H1 (cell line): ENCODE measurements around the gene TLR5. TPM values are rescaled to one million over a fixed set of nuclear protein-coding genes. Genes with fewer than 3 reads are reported as not detected.

Source experiments
- CTCF ChIA-PET: fragments of 300-600 bp; sonication (Branson Sonifier 250); formaldehyde crosslinking; loops from one replicate; lab custom pipeline; 2021; ENCODE audit not compliant: partially characterized antibody; lab: Charles Lee
- POLR2A ChIA-PET: fragments of 300-600 bp; sonication (Branson Sonifier 250); formaldehyde crosslinking; loops from one replicate; lab custom pipeline; 2021; ENCODE audit warnings: inconsistent platforms; ENCODE audit not compliant: partially characterized antibody; lab: Charles Lee
- DNase-seq, 2 experiments: peaks; one replicate each; pipeline versions ENCODE4 v3.0.0 to v3.0.0-alpha.2; 2010 to 2022; ENCODE audit warnings: low spot score in 2 of 2, low read depth in 1 of 2, mixed read lengths in 1 of 2
- FAIRE-seq: peaks from 2 replicates; lab custom pipeline; 2011; peaks lifted over from hg19 to GRCh38; lab: Jason Lieb, UNC
- H2AFZ ChIP-seq: 2 replicates; pipeline ENCODE4 v1.8.1; 2012; ENCODE audit warnings: low read length, inconsistent platforms
- H2AK5ac ChIP-seq: 2 replicates; pipeline ENCODE4 v1.6.1; 2013; ENCODE audit warnings: low read depth, low read length
- H2BK120ac ChIP-seq: replicated peaks from 2 replicates; pipeline ENCODE3; 2013; ENCODE audit warnings: low read depth, low read length, inconsistent platforms
- H2BK12ac ChIP-seq: 2 replicates; pipeline ENCODE4 v1.6.1; 2013; ENCODE audit warnings: low read depth, low read length
- H2BK15ac ChIP-seq: 2 replicates; pipeline ENCODE4 v1.6.1; 2013; ENCODE audit warnings: low read length
- H2BK20ac ChIP-seq: 2 replicates; pipeline ENCODE4 v1.6.1; 2013; ENCODE audit warnings: low read length
- H2BK5ac ChIP-seq: 2 replicates; pipeline ENCODE4 v1.6.1; 2013; ENCODE audit warnings: low read depth, low read length
- H3K14ac ChIP-seq: 2 replicates; pipeline ENCODE4 v1.6.1; 2013; ENCODE audit warnings: inconsistent platforms; ENCODE audit not compliant: insufficient read length
- H3K18ac ChIP-seq: 2 replicates; pipeline ENCODE4 v1.6.1; 2013; ENCODE audit warnings: low read length; ENCODE audit errors: extremely low read depth
- H3K23ac ChIP-seq: 2 replicates; pipeline ENCODE4 v1.6.1; 2013; ENCODE audit warnings: inconsistent platforms; ENCODE audit not compliant: insufficient read length
- H3K23me2 ChIP-seq: 2 replicates; pipeline ENCODE4 v1.6.1; 2013; ENCODE audit warnings: low read depth, low read length
- H3K27ac ChIP-seq: 2 replicates; pipeline ENCODE4 v1.6.1; 2011; ENCODE audit warnings: low read depth, low read length, inconsistent platforms
- H3K27me3 ChIP-seq, 4 experiments: replicated peaks in 1 of 4; 1 replicate in 1 of 4; 2 replicates in 3 of 4; pipeline versions ENCODE4 v1.6.1 to v1.8.1; 2011 to 2013; ENCODE audit warnings: low read length in 3 of 4, mild to moderate bottlenecking in 3 of 4, inconsistent platforms in 2 of 4, mixed read lengths in 2 of 4, moderate library complexity in 1 of 4; ENCODE audit not compliant: control insufficient read depth in 3 of 4, insufficient read depth in 3 of 4; ENCODE audit errors: extremely low read depth in 1 of 4
- H3K36me3 ChIP-seq, 4 experiments: 2 replicates each; pipeline versions ENCODE4 v1.6.1 to v1.8.1; 2011 to 2013; ENCODE audit warnings: mild to moderate bottlenecking in 4 of 4, low read length in 3 of 4, moderate library complexity in 2 of 4, control low read depth in 1 of 4, inconsistent platforms in 1 of 4; ENCODE audit not compliant: insufficient read depth in 4 of 4, control insufficient read depth in 2 of 4
- H3K4ac ChIP-seq: replicated peaks from 2 replicates; pipeline ENCODE3; 2013; ENCODE audit warnings: low read length, low read depth, mixed read lengths, inconsistent platforms; ENCODE audit not compliant: insufficient read length
- H3K4me1 ChIP-seq, 4 experiments: replicated peaks in 1 of 4; 1 replicate in 1 of 4; 2 replicates in 3 of 4; pipeline versions ENCODE4 v1.6.1 to v1.8.1; 2011 to 2013; ENCODE audit warnings: low read length in 3 of 4, inconsistent platforms in 2 of 4, mixed read lengths in 1 of 4; ENCODE audit not compliant: insufficient read depth in 4 of 4, control insufficient read depth in 3 of 4
- H3K4me2 ChIP-seq, 2 experiments: 2 replicates each; pipeline versions ENCODE4 v1.6.1 to v1.8.1; 2011 to 2013; ENCODE audit warnings: low read depth in 2 of 2, low read length in 2 of 2, control low read depth in 1 of 2, inconsistent platforms in 1 of 2, mild to moderate bottlenecking in 1 of 2; ENCODE audit not compliant: insufficient read depth in 1 of 2
- H3K4me3 ChIP-seq, 4 experiments: fragments of 200-600, 300-600 bp in 1 of 4; sonication (generic), shearing (Covaris generic), sonication (Bioruptor Twin) in 1 of 4; 2 replicates each; pipeline versions ENCODE4 v1.5.1 to v1.8.1; 2011 to 2016; ENCODE audit warnings: low read length in 4 of 4, low read depth in 3 of 4, control low read depth in 2 of 4, inconsistent platforms in 2 of 4, mild to moderate bottlenecking in 2 of 4, mixed read lengths in 1 of 4, moderate library complexity in 1 of 4; ENCODE audit not compliant: insufficient read depth in 2 of 4; ENCODE audit errors: extremely low read depth in 1 of 4
- H3K56ac ChIP-seq: replicated peaks from 2 replicates; pipeline ENCODE3; 2013; ENCODE audit warnings: low read depth, mild to moderate bottlenecking, mixed read lengths, low read length, inconsistent platforms; ENCODE audit not compliant: insufficient read length
- H3K79me1 ChIP-seq: 2 replicates; pipeline ENCODE4 v1.6.1; 2013; ENCODE audit warnings: low read depth, low read length, control low read depth
- H3K79me2 ChIP-seq, 2 experiments: 2 replicates each; pipeline versions ENCODE4 v1.6.1 to v1.8.1; 2012 to 2013; ENCODE audit warnings: low read length in 2 of 2, mild to moderate bottlenecking in 2 of 2, inconsistent platforms in 1 of 2; ENCODE audit not compliant: insufficient read depth in 2 of 2, control insufficient read depth in 1 of 2
- H3K9ac ChIP-seq, 4 experiments: replicated peaks in 1 of 4; 1 replicate in 1 of 4; 2 replicates in 3 of 4; pipeline versions ENCODE4 v1.6.1 to v1.8.1; 2011 to 2013; ENCODE audit warnings: low read depth in 3 of 4, low read length in 3 of 4, control low read depth in 2 of 4, mild to moderate bottlenecking in 2 of 4, moderate library complexity in 2 of 4, inconsistent platforms in 1 of 4; ENCODE audit errors: extremely low read depth in 1 of 4
- H3K9me3 ChIP-seq, 2 experiments: 2 replicates each; pipeline versions ENCODE4 v1.6.1 to v1.8.1; 2012 to 2013; ENCODE audit warnings: mild to moderate bottlenecking in 2 of 2, moderate library complexity in 2 of 2, control low read depth in 1 of 2, inconsistent platforms in 1 of 2, low read depth in 1 of 2, low read length in 1 of 2, mixed read lengths in 1 of 2; ENCODE audit not compliant: insufficient read depth in 2 of 2
- H4K20me1 ChIP-seq, 2 experiments: replicated peaks in 1 of 2; 2 replicates each; pipeline versions ENCODE3 to v1.8.1; 2011 to 2013; ENCODE audit warnings: inconsistent platforms in 2 of 2, low read length in 2 of 2, mild to moderate bottlenecking in 1 of 2; ENCODE audit not compliant: insufficient read depth in 2 of 2, control insufficient read depth in 1 of 2
- H4K5ac ChIP-seq: 2 replicates; pipeline ENCODE4 v1.6.1; 2013; ENCODE audit warnings: low read length, low read depth, mixed read lengths, inconsistent platforms; ENCODE audit not compliant: insufficient read length
- H4K8ac ChIP-seq: 2 replicates; pipeline ENCODE4 v1.8.0; 2013; ENCODE audit warnings: mild to moderate bottlenecking, moderate library complexity, low read length, inconsistent platforms; ENCODE audit not compliant: insufficient read depth; ENCODE audit errors: extremely low read depth
- H4K91ac ChIP-seq: replicated peaks from 2 replicates; pipeline ENCODE3; 2013; ENCODE audit warnings: low read length, mixed read lengths, inconsistent platforms; ENCODE audit not compliant: insufficient read length
- BCL11A ChIP-seq, 2 experiments: IDR thresholded peaks; one replicate each; pipeline ENCODE4 v1.6.1; 2011; ENCODE audit warnings: low read depth in 2 of 2, low read length in 2 of 2, mild to moderate bottlenecking in 2 of 2
- RFX5 ChIP-seq: IDR thresholded peaks from 2 replicates; pipeline ENCODE4 v1.6.1; 2011; ENCODE audit warnings: low read depth, low read length, improper control_type of control experiment, borderline replicate concordance
- WGBS, 2 experiments: shearing (Covaris generic) in 1 of 2; methylation state at CpG; one replicate each; pipeline versions ENCODE4 v1.1.6 to v1.1.7; 2013 to 2015; ENCODE audit warnings: low lambda C conversion rate in 2 of 2, mixed read lengths in 2 of 2, inconsistent platforms in 1 of 2, low coverage in 1 of 2, missing lambda C conversion rate in 1 of 2; ENCODE audit not compliant: insufficient replicate concordance in 2 of 2, insufficient coverage in 1 of 2, insufficient read length in 1 of 2; ENCODE audit errors: extremely low coverage in 1 of 2, missing lambda C conversion rate in 1 of 2; 5-methylcytosine and 5-hydroxymethylcytosine counted together
- polyA plus RNA-seq, 7 experiments: library from polyadenylated mRNA; depleted of rRNA in 3 of 7; stranded (reverse) in 5 of 7; unstranded in 2 of 7; fragments of >200 nt in 5 of 7; fragments of 200-250 nt in 2 of 7; gene quantifications; 1 replicate in 5 of 7; 2 replicates in 1 of 7; 4 replicates in 1 of 7; pipeline versions ENCODE4 v1.2.1 to v1.2.3, GENCODE V29; 2011 to 2013; ENCODE audit warnings: missing spikeins in 2 of 7, mixed read lengths in 2 of 7
- total RNA-seq: library from RNA; stranded (reverse); fragmentation: NEBNext Ultra II Directional; extraction: Animal tissue kit (Norgen Biotek cat#: 25700); gene quantifications from 2 replicates; pipeline ENCODE4 v1.2.1, GENCODE V29; 2021
- TF ChIP-seq, protein P1 (sequence below): IDR thresholded peaks from 2 replicates; pipeline ENCODE4 v1.6.1; 2012; ENCODE audit warnings: inconsistent platforms
- TF ChIP-seq, protein P2 (sequence below): IDR thresholded peaks from 2 replicates; pipeline ENCODE4 v1.6.1; 2012; ENCODE audit warnings: low read length, inconsistent platforms

The TLR5 gene
- total and polyA plus RNA-seq, 2 of the 8 experiments (the other 6 are each of a cell fraction or from before 2014, with no cell fraction given) = 0.35 to 0.74 TPM

DNA sequence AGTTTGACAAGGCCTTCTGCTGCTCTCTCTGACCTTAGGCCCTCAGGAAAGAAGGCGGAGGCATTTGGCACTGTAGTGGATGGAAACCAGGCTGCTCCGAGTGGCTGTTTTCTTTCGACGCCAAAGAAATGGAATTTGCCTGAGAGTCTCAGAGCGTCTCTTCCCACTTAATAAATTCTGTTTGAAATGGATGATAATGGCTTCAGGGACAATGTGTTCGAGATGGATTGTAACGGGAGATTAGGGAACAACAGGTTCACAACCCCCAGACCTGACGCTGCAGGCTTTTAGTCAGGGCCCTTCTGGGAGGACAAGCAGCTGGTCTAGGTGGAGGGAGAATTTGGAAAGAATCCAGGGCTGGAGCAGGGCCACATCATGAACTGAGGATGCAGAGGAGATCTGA lies 58.6 kb downstream of the TLR5 start:
- no peak overlapping the region for H4K8ac ChIP-seq
- H3K23me2 ChIP-seq = no peaks in the 10 kb centered on the region
- no peak overlapping the region for H3K27ac ChIP-seq
- ChIA-PET POLR2A (interaction anchor here (1.1 to 4.2 kb wide), 4 partner anchors 62 to 73 kb away, joined by 3 to 17 read pairs (median 8); no protein-coding TSS in a partner anchor), CTCF (interaction anchor here (4.6 to 18.1 kb wide), 2 partner anchors 39 to 291 kb away, joined by 31 to 163 read pairs; no protein-coding TSS in a partner anchor)
- H3K4me1 ChIP-seq = 0 out of 7 replicates have a peak, but pooled peaks cover 0 to 4% (median 0%) of the 10 kb centered on the region in 4 experiments
- H3K56ac ChIP-seq = no peak overlapping the region
- FAIRE-seq (no peak), DNase-seq (no peak)
- H4K91ac ChIP-seq = no peak overlapping the region
- H3K4me2 ChIP-seq = no peak overlapping the region
- H4K5ac ChIP-seq = no peak overlapping the region
- WGBS, 2 experiments = 84% methylated on average over 8 of the region's 8 CpGs; no CpG with 5 or more reads in 1 of the 2 experiments
- H3K9me3 ChIP-seq = no peaks in the 10 kb centered on the region
- H3K27me3 ChIP-seq = peaks cover 0 to 5% (median 1%) of the 10 kb centered on the region in 4 experiments; a peak in 3 of 7 replicates
- no peak overlapping the region for H3K4me3 ChIP-seq
- H3K18ac ChIP-seq = no peak overlapping the region
- no peak overlapping the region for H3K4ac ChIP-seq
- no peak overlapping the region for H2BK12ac ChIP-seq
- no peak overlapping the region for H3K23ac ChIP-seq
- no peak overlapping the region for H3K9ac ChIP-seq
- no peak overlapping the region for H3K14ac ChIP-seq
- H2AFZ ChIP-seq = no peak overlapping the region
- no peak overlapping the region for H2BK20ac ChIP-seq
- H2BK120ac ChIP-seq = no peak overlapping the region
- no peak overlapping the region for H2BK5ac ChIP-seq
- H3K79me1 ChIP-seq = no peaks in the 10 kb centered on the region
- H2AK5ac ChIP-seq = no peak overlapping the region
- H3K36me3 ChIP-seq = no peaks in the 10 kb centered on the region
- TF ChIP-seq, protein P1, sequence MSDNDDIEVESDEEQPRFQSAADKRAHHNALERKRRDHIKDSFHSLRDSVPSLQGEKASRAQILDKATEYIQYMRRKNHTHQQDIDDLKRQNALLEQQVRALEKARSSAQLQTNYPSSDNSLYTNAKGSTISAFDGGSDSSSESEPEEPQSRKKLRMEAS = no peak
- TF ChIP-seq RFX5 (no peak), BCL11A (IDR thresholded peaks at IDR 0.05; ENCODE audit: low read depth in 2 of 2, low read length in 2 of 2) (no peak)
- TF ChIP-seq, protein P2, sequence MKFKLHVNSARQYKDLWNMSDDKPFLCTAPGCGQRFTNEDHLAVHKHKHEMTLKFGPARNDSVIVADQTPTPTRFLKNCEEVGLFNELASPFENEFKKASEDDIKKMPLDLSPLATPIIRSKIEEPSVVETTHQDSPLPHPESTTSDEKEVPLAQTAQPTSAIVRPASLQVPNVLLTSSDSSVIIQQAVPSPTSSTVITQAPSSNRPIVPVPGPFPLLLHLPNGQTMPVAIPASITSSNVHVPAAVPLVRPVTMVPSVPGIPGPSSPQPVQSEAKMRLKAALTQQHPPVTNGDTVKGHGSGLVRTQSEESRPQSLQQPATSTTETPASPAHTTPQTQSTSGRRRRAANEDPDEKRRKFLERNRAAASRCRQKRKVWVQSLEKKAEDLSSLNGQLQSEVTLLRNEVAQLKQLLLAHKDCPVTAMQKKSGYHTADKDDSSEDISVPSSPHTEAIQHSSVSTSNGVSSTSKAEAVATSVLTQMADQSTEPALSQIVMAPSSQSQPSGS = no peak
- no peaks in the 10 kb centered on the region for H3K79me2 ChIP-seq
- no peaks in the 10 kb centered on the region for H4K20me1 ChIP-seq
- no peak overlapping the region for H2BK15ac ChIP-seq
